K562 (cell line): ENCODE data around the gene TNFRSF18. TPM values are rescaled to one million over a fixed set of nuclear protein-coding genes. Genes with fewer than 3 reads are reported as not detected.
A peak's percentile ranks its signal among the peaks of the same experiment; 100 is the strongest.

Experiments used
- BHLHE40 ChIP-seq: IDR thresholded peaks from 2 replicates; pipeline ENCODE4 v1.6.1; 2011; ENCODE audit warnings: low read length, improper control_type of control experiment
- ERF ChIP-seq: fragments of 450-650 bp; formaldehyde crosslinking; IDR thresholded peaks from 2 replicates; pipeline ENCODE4 v1.4.0; 2020; ENCODE audit warnings: mild to moderate bottlenecking, mixed read lengths
- HEY1 ChIP-seq: fragments of 250-450 bp; sonication (Bioruptor Pico); IDR thresholded peaks from 2 replicates; pipeline ENCODE4 v1.5.0; 2020; ENCODE audit warnings: mild to moderate bottlenecking, moderate library complexity, borderline replicate concordance
- HOMEZ ChIP-seq: fragments of 250-450 bp; sonication (Bioruptor Pico); IDR thresholded peaks from 2 replicates; pipeline ENCODE4 v1.4.0; 2020; ENCODE audit warnings: mild to moderate bottlenecking, moderate library complexity
- MLLT1 ChIP-seq, 2 experiments: fragments of 450-650 bp; IDR thresholded peaks; 2 replicates each; pipeline ENCODE4 v1.6.1; 2016
- POLR2H ChIP-seq: IDR thresholded peaks from 2 replicates; pipeline ENCODE4 v1.6.1; 2016; ENCODE audit warnings: missing genetic modification characterization, low read depth, mild to moderate bottlenecking, control low read depth, missing compliant biosample characterization, moderate library complexity
- TBP ChIP-seq: optimal IDR thresholded peaks from 2 replicates; pipeline ENCODE3; 2011; ENCODE audit warnings: low read depth, low read length, improper control_type of control experiment
- TSC22D4 ChIP-seq: fragments of 450-650 bp; IDR thresholded peaks from 2 replicates; pipeline ENCODE4 v1.6.1; 2016; ENCODE audit warnings: missing genetic modification characterization, missing biosample characterization, control low read depth
- ZNF318 ChIP-seq, 2 experiments: fragments of 450-650 bp; IDR thresholded peaks; 2 replicates each; pipeline ENCODE4 v1.6.1; 2016; ENCODE audit warnings: mild to moderate bottlenecking in 2 of 2, borderline replicate concordance in 1 of 2, low read depth in 1 of 2, moderate library complexity in 1 of 2
- polyA plus RNA-seq, 8 experiments: library from polyadenylated mRNA; depleted of rRNA in 4 of 8; stranded (reverse) in 5 of 8; unstranded in 3 of 8; fragments of >200 nt; fragmentation: Nextera tagmentation in 2 of 8; fragmentation: Illumina TruSeq in 1 of 8; extraction: Ambion mirVana in 2 of 8; extraction: Trizol in 1 of 8; gene quantifications; 2 replicates each; pipeline versions ENCODE4 v1.2.1 to v1.2.3, GENCODE V29; 2011 to 2014; ENCODE audit warnings: inconsistent platforms in 1 of 8, missing spikeins in 1 of 8
- total RNA-seq, 7 experiments: library from RNA; depleted of rRNA in 6 of 7; stranded (reverse); fragments of >200 nt in 6 of 7; fragmentation: Illumina TruSeq in 2 of 7; extraction: Trizol in 2 of 7; gene quantifications; 2 replicates each; pipeline versions ENCODE4 v1.2.1 to v1.2.3, GENCODE V29; 2011 to 2021; ENCODE audit warnings: low replicate concordance in 1 of 7
- TF ChIP-seq, protein P1 (sequence below): fragments of 200-800 bp; sonication (Bioruptor generic); IDR thresholded peaks from 2 replicates; pipeline ENCODE4 v1.6.1; 2016; ENCODE audit warnings: missing genetic modification characterization, missing compliant biosample characterization

TNFRSF18 gene
- total and polyA plus RNA-seq, 9 of the 15 experiments (the other 6 are each of a cell fraction or from before 2014, with no cell fraction given): 0.24 to 0.27 TPM; not detected in 7

DNA sequence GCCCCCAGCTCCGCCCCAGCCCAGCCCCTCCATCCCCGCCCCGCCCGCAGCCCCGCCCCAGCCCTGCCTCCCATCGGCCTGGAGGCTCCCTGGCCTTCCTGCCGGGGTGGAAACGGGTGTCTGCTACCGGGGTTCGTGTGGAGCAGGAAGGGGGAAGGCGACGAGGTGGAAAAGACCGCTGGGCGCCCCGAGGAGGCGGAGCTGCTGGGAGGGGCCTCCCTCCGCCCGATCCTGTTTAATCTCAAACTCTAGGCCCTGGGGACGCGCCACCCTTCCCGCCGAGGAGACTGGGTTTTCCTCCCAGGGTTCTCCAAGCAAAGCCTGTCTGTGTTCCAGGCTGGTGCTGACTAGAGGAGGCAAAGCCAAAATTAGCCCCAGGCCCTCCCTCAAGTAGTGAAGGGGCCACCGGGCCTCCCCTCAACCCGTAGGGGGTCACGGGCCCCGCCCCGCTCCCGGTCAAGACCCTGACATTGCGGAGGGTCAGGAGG is 48.9 kb downstream of the TNFRSF18 start (continued):
- no peak for TF ChIP-seq HOMEZ (CRISPR knock-in tag)
- peak; percentile 94 for TF ChIP-seq POLR2H
- peak; percentile 47 for TF ChIP-seq TBP
- TF ChIP-seq, protein P1, sequence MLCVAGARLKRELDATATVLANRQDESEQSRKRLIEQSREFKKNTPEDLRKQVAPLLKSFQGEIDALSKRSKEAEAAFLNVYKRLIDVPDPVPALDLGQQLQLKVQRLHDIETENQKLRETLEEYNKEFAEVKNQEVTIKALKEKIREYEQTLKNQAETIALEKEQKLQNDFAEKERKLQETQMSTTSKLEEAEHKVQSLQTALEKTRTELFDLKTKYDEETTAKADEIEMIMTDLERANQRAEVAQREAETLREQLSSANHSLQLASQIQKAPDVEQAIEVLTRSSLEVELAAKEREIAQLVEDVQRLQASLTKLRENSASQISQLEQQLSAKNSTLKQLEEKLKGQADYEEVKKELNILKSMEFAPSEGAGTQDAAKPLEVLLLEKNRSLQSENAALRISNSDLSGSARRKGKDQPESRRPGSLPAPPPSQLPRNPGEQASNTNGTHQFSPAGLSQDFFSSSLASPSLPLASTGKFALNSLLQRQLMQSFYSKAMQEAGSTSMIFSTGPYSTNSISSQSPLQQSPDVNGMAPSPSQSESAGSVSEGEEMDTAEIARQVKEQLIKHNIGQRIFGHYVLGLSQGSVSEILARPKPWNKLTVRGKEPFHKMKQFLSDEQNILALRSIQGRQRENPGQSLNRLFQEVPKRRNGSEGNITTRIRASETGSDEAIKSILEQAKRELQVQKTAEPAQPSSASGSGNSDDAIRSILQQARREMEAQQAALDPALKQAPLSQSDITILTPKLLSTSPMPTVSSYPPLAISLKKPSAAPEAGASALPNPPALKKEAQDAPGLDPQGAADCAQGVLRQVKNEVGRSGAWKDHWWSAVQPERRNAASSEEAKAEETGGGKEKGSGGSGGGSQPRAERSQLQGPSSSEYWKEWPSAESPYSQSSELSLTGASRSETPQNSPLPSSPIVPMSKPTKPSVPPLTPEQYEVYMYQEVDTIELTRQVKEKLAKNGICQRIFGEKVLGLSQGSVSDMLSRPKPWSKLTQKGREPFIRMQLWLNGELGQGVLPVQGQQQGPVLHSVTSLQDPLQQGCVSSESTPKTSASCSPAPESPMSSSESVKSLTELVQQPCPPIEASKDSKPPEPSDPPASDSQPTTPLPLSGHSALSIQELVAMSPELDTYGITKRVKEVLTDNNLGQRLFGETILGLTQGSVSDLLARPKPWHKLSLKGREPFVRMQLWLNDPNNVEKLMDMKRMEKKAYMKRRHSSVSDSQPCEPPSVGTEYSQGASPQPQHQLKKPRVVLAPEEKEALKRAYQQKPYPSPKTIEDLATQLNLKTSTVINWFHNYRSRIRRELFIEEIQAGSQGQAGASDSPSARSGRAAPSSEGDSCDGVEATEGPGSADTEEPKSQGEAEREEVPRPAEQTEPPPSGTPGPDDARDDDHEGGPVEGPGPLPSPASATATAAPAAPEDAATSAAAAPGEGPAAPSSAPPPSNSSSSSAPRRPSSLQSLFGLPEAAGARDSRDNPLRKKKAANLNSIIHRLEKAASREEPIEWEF (CRISPR knock-in tag): 0 out of 2 replicates have a peak, but pooled peaks have one; percentile 16
- TF ChIP-seq MLLT1 (IDR thresholded peaks at IDR 0.05): 0 out of 4 replicates have a peak, but pooled peaks of 1 of the 2 experiments have one; percentile 11
- TF ChIP-seq HEY1 (CRISPR knock-in tag): 0 out of 2 replicates have a peak, but pooled peaks have one; percentile 36
- no peak for TF ChIP-seq ZNF318 (IDR thresholded peaks at IDR 0.05; ENCODE audit: borderline replicate concordance in 1 of 2, low read depth in 1 of 2)
- peak; percentile 86 for TF ChIP-seq ERF (CRISPR knock-in tag)
- TF ChIP-seq BHLHE40: 0 out of 2 replicates have a peak, but pooled peaks have one; percentile 26
- no peak for TF ChIP-seq TSC22D4 (tag)
